Vagina (tissue), 2 donors: ENCODE results near the gene IPMK. TPM values are rescaled to one million over a fixed set of nuclear protein-coding genes. Genes with fewer than 3 reads are reported as not detected.

Experiments
- DNase-seq, 2 donors: peaks; one replicate each; pipeline ENCODE4 v3.0.0-alpha.2; 2017; ENCODE audit errors: extremely low spot score in 2 of 2
- H3K27ac ChIP-seq: fragments of 200-600 bp; sonication (generic); one replicate; pipeline ENCODE4 v1.5.1; 2019
- H3K27me3 ChIP-seq: fragments of 200-600 bp; sonication (generic); one replicate; pipeline ENCODE4 v1.5.1; 2019
- H3K36me3 ChIP-seq, 2 donors: fragments of 200-600 bp; sonication (generic); one replicate each; pipeline ENCODE4 v1.5.1; 2017 to 2019
- H3K4me1 ChIP-seq: fragments of 200-600 bp; sonication (generic); one replicate; pipeline ENCODE4 v1.5.1; 2019
- H3K4me3 ChIP-seq, 2 donors: fragments of 200-600 bp; sonication (generic); 1 replicate in 1 of 2; 2 replicates in 1 of 2; pipeline ENCODE4 v1.5.1; 2016 to 2019
- H3K9me3 ChIP-seq: fragments of 200-600 bp; sonication (generic); one replicate; pipeline ENCODE4 v1.5.1; 2019
- POLR2A ChIP-seq, 2 donors: fragments of 450-650 bp; IDR thresholded peaks; one replicate each; pipeline ENCODE4 v1.6.1; 2017; ENCODE audit warnings: antibody characterized with exemption in 2 of 2, mild to moderate bottlenecking in 2 of 2, moderate library complexity in 2 of 2
- POLR2AphosphoS5 ChIP-seq, 2 donors: sonication (generic); formaldehyde crosslinking; IDR thresholded peaks; one replicate each; pipeline ENCODE4 v1.9.0; 2017; ENCODE audit warnings: antibody characterized with exemption in 2 of 2, mild to moderate bottlenecking in 2 of 2, low read depth in 1 of 2; ENCODE audit not compliant: insufficient read depth in 1 of 2
- intact Hi-C: fragments of 100-400 bp; cut with DNase I; formaldehyde crosslinking; loops from one replicate; pipeline ENCODE4 v1.15.1; 2023
- total RNA-seq: library from RNA; depleted of rRNA; stranded (reverse); fragments of >200 nt; gene quantifications from one replicate; pipeline ENCODE4 v1.2.3, GENCODE V29; 2016
- TF ChIP-seq, protein P1 (sequence below), 3 experiments: fragments of 450-650 bp in 2 of 3; fragments of 200-600 bp in 1 of 3; sonication (generic) in 1 of 3; IDR thresholded peaks; one replicate each; pipeline ENCODE4 v1.5.1; 2017 to 2019; ENCODE audit warnings: antibody characterized with exemption in 3 of 3, mild to moderate bottlenecking in 2 of 3, moderate library complexity in 2 of 3

The IPMK gene
- total RNA-seq, 1 donor from 2014 or later, result 6.1 TPM

DNA sequence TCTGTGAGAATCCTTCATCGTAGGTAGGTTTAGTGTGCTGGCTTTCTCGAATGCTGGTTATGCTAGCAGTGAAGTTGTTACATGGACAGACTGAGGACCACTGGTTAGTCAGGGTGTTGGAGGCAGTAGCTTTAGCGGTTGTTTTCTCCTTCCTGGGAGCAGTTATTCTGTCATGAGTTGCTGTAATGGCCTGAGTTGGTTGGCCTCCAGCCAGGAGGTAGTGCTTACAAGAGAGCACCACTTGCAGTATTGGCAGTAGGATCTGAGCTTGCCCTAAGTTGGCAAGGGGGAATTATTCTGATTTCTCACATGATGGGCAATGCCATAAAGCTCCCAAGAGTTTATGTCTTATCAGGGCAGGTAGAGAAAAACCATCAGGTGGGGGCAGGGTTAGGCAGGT, 58.0 kb downstream of the IPMK start:
- intact Hi-C loops, result no loop called here

DNA sequence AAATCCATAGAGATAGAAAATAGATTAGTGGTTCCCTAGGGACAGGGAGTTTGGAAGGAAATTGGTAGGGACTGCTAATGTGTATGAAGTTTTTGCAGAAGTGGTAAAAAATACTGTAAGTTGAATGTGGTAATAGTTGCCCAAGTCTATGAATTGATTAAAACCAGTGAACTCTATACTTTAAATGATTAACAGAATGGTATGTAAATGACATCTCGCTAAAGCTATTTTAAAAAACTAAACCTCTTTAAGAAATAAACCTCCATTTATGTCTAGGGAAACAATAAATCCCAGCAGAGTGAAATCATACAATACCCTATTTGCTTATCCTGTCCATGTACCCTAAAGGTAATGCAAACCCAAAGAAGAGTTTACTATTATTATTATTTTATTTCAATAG, 61.4 kb downstream of the IPMK start:
- DNase-seq, result no peak
- no peaks in the 10 kb centered on the region for H3K4me1 ChIP-seq
- H3K9me3 ChIP-seq, result no peaks in the 10 kb centered on the region
- H3K27me3 ChIP-seq, result no peaks in the 10 kb centered on the region
- no peak overlapping the region for H3K4me3 ChIP-seq
- no peaks in the 10 kb centered on the region for H3K36me3 ChIP-seq
- H3K27ac ChIP-seq, result no peak overlapping the region
- intact Hi-C loops, result no loop called here
- no peak for TF ChIP-seq POLR2A (IDR thresholded peaks at IDR 0.05)
- no peak for TF ChIP-seq POLR2AphosphoS5 (IDR thresholded peaks at IDR 0.05; ENCODE audit: insufficient read depth in 1 of 2, low read depth in 1 of 2)

More for the DNA sequence above, 58.0 kb downstream of the IPMK start:
- DNase-seq, result no peak
- H3K9me3 ChIP-seq, result no peaks in the 10 kb centered on the region
- no peak for TF ChIP-seq POLR2A (IDR thresholded peaks at IDR 0.05)
- TF ChIP-seq, protein P1, sequence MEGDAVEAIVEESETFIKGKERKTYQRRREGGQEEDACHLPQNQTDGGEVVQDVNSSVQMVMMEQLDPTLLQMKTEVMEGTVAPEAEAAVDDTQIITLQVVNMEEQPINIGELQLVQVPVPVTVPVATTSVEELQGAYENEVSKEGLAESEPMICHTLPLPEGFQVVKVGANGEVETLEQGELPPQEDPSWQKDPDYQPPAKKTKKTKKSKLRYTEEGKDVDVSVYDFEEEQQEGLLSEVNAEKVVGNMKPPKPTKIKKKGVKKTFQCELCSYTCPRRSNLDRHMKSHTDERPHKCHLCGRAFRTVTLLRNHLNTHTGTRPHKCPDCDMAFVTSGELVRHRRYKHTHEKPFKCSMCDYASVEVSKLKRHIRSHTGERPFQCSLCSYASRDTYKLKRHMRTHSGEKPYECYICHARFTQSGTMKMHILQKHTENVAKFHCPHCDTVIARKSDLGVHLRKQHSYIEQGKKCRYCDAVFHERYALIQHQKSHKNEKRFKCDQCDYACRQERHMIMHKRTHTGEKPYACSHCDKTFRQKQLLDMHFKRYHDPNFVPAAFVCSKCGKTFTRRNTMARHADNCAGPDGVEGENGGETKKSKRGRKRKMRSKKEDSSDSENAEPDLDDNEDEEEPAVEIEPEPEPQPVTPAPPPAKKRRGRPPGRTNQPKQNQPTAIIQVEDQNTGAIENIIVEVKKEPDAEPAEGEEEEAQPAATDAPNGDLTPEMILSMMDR (IDR thresholded peaks at IDR 0.05), result no peak
- TF ChIP-seq POLR2AphosphoS5 (IDR thresholded peaks at IDR 0.05; ENCODE audit: insufficient read depth in 1 of 2, low read depth in 1 of 2), result no peak
- no peaks in the 10 kb centered on the region for H3K27me3 ChIP-seq
- no peak overlapping the region for H3K4me3 ChIP-seq
- H3K36me3 ChIP-seq, result no peaks in the 10 kb centered on the region
- H3K4me1 ChIP-seq, result no peaks in the 10 kb centered on the region
- no peak overlapping the region for H3K27ac ChIP-seq

DNA sequence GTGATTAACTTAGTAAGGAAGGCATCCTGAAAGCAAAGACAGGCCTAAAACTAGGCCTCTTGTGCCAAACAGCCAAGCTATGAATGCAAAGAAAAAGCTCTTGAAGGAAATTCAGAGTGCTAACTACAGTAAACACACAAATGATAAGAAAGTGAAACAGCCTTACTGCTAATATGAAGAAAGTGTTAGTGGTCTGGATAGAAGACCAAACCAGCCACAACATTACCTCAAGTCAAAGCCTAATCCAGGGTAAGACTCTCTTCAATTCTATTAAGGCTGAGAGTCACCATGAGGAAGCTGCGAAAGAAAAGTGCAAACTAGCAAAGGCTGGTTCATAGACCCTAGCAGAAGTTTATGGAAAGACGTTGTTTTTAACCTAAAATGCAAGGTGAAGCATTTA, 66.0 kb downstream of the IPMK start:
- Histone ChIP-seq H3K4me1 (no peaks in the 10 kb centered on the region), H3K36me3 (peaks cover 0 to 2% of the 10 kb centered on the region in 2 donors), H3K9me3 (no peaks in the 10 kb centered on the region), H3K27me3 (no peaks in the 10 kb centered on the region), H3K4me3 (no peak overlapping the region), H3K27ac (no peak overlapping the region)
- intact Hi-C loops, result no loop called here
- DNase-seq, result no peak
- TF ChIP-seq, protein P1 (IDR thresholded peaks at IDR 0.05), result no peak
- TF ChIP-seq POLR2AphosphoS5 (IDR thresholded peaks at IDR 0.05; ENCODE audit: insufficient read depth in 1 of 2, low read depth in 1 of 2), result no peak
- TF ChIP-seq POLR2A (IDR thresholded peaks at IDR 0.05), result no peak

DNA sequence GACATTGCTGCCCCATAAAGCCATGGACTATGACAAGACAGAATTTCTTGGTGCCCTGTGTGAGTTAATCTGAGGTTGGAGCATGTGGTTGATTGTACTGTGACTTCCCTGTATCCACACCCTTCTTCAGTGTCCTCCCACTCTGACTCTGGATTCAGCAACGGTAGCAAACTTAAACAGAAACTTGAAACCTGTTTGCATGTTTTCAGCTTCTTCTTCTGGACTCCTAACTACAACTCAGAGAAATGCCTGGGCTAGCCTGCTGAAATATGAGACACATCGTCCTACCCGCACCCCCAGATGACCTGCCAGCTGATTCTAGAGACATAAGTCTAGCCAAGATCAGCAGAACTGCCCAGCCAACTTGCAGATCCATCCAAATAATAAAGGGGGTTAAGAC, 78.4 kb downstream of the IPMK start:
- H3K9me3 ChIP-seq, result no peaks in the 10 kb centered on the region
- TF ChIP-seq POLR2AphosphoS5 (IDR thresholded peaks at IDR 0.05; ENCODE audit: insufficient read depth in 1 of 2, low read depth in 1 of 2), result no peak
- TF ChIP-seq, protein P1 (IDR thresholded peaks at IDR 0.05), result no peak
- no peak for TF ChIP-seq POLR2A (IDR thresholded peaks at IDR 0.05)
- no peaks in the 10 kb centered on the region for H3K27me3 ChIP-seq
- H3K36me3 ChIP-seq, result no peaks in the 10 kb centered on the region
- DNase-seq, result no peak
- peaks cover 9% of the 10 kb centered on the region for H3K4me1 ChIP-seq
- intact Hi-C loops, result no loop called here
- H3K27ac ChIP-seq, result no peak overlapping the region
- no peak overlapping the region for H3K4me3 ChIP-seq

DNA sequence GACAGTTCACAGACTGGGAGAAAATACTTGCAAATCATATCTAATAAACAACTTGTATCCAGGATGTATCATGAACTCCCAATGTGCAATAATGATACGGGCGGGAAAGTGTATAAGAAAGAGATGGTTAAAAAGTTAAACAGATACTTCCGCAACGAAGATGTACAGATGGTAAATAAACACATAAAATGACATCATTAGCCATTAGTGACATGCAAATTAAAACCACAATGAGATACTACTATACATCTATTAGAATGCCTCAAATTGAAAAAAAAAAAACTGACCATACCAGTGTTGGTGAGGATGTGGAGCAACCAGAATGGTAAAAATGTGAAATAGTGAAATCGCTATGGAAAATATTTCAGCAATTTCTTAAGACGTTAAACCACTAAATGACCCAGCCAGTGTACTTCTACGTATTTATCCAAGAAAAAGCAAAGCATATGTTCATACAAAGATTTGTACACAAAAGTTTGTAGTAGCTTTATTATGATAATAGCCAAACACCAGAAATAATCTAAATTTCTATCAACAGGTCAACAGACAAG, 83.5 kb downstream of the IPMK start:
- H3K36me3 ChIP-seq, result no peaks in the 10 kb centered on the region
- H3K4me1 ChIP-seq, result peaks cover 3% of the 10 kb centered on the region
- H3K27me3 ChIP-seq, result no peaks in the 10 kb centered on the region
- intact Hi-C loops, result no loop called here
- no peak for DNase-seq
- no peak overlapping the region for H3K27ac ChIP-seq
- H3K9me3 ChIP-seq, result no peaks in the 10 kb centered on the region
- H3K4me3 ChIP-seq, result no peak overlapping the region
- TF ChIP-seq, protein P1 (IDR thresholded peaks at IDR 0.05), result no peak
- no peak for TF ChIP-seq POLR2A (IDR thresholded peaks at IDR 0.05)
- no peak for TF ChIP-seq POLR2AphosphoS5 (IDR thresholded peaks at IDR 0.05; ENCODE audit: insufficient read depth in 1 of 2, low read depth in 1 of 2)
